GM18861 (cell line): Measurements from ENCODE around the gene SCART1.
"Not testable (repeated sequence)": the region's sequence is repeated elsewhere in the genome, so short reads cannot be mapped to it uniquely, and the experiment has no call there.

ENCODE experiments used
- ATAC-seq: cut with Tn5 transposase; IDR thresholded peaks from one replicate; pipeline ENCODE4 v1.9.1; 2021; ENCODE audit not compliant: unreplicated experiment

The SCART1 gene

GRCh38 chr10:133431888-133432613 lies 21.7 kb upstream of the SCART1 start:
- not testable (repeated sequence) for ATAC-seq

- ATAC-seq, result not testable (repeated sequence)
These were observed 21.0 kb upstream of the SCART1 start for GRCh38 chr10:133432789-133433188.

- no peak for ATAC-seq
These were observed 15.0 kb upstream of the SCART1 start for GRCh38 chr10:133438711-133439273.

GRCh38 chr10:133439517-133440461 lies 14.0 kb upstream of the SCART1 start:
- no peak for ATAC-seq

GRCh38 chr10:133440633-133441285 lies 13.0 kb upstream of the SCART1 start:
- no peak for ATAC-seq

- ATAC-seq, result not testable (repeated sequence)
These were observed 12.4 kb upstream of the SCART1 start for GRCh38 chr10:133441356-133441755.

GRCh38 chr10:133441780-133442179 lies 12.0 kb upstream of the SCART1 start:
- no peak for ATAC-seq

GRCh38 chr10:133442191-133442966 lies 11.4 kb upstream of the SCART1 start:
- no peak for ATAC-seq

GRCh38 chr10:133442967-133443924 lies 10.5 kb upstream of the SCART1 start:
- ATAC-seq, result no peak

GRCh38 chr10:133444342-133445267 lies 9.1 kb upstream of the SCART1 start:
- ATAC-seq, result no peak

GRCh38 chr10:133445268-133445732 lies 8.4 kb upstream of the SCART1 start:
- ATAC-seq, result no peak

- ATAC-seq, result no peak
These were observed 7.7 kb upstream of the SCART1 start for GRCh38 chr10:133445751-133446708.

GRCh38 chr10:133446979-133447378 lies 6.8 kb upstream of the SCART1 start:
- ATAC-seq, result no peak

- no peak for ATAC-seq
These were observed 5.6 kb upstream of the SCART1 start for GRCh38 chr10:133448120-133448519.

- ATAC-seq, result no peak
These were observed 2.4 kb upstream of the SCART1 start for GRCh38 chr10:133451346-133451745.

- no peak for ATAC-seq
These were observed 1.3 kb upstream of the SCART1 start for GRCh38 chr10:133452453-133452852.
